ENCODE data around the gene CCDC102B.

CCDC102B gene

GRCh38 chr18:68797871-68798270, at the start of gene CCDC102B:
TSS of gene CCDC102B (plus strand) at chr18:68798080. CDS start at chr18:68836764, 38,684 bp downstream.
- TF ChIP-seq CTCF (IDR thresholded peaks at IDR 0.05; ENCODE audit: poor library complexity, severe bottlenecking) = no peak
- DNase-seq (ENCODE audit: low spot score) = no peak
- Histone ChIP-seq H3K36me3 (ENCODE audit: low read depth) (no peaks in the 10 kb centered on the region), H3K27me3 (ENCODE audit: insufficient read depth, poor library complexity, severe bottlenecking) (no peaks in the 10 kb centered on the region), H3K27ac (ENCODE audit: poor library complexity, severe bottlenecking) (no peak within 1 kb of the TSS), H3K4me1 (ENCODE audit: insufficient read depth, poor library complexity, severe bottlenecking) (peaks cover 6% of the 10 kb centered on the region), H3K9me3 (ENCODE audit: severe bottlenecking) (no peaks in the 10 kb centered on the region), H3K4me3 (ENCODE audit: severe bottlenecking) (no peak within 1 kb of the TSS)
- no peak for ATAC-seq (ENCODE audit: low read depth)

- no peaks in the 10 kb centered on the region for H3K4me1 ChIP-seq (ENCODE audit: insufficient read depth, poor library complexity, severe bottlenecking)
- no peaks in the 10 kb centered on the region for H3K36me3 ChIP-seq (ENCODE audit: low read depth)
- H3K27ac ChIP-seq (ENCODE audit: poor library complexity, severe bottlenecking) = no peak overlapping the region
- no peak for ATAC-seq (ENCODE audit: low read depth)
- no peaks in the 10 kb centered on the region for H3K27me3 ChIP-seq (ENCODE audit: insufficient read depth, poor library complexity, severe bottlenecking)
- no peak overlapping the region for H3K4me3 ChIP-seq (ENCODE audit: severe bottlenecking)
- DNase-seq (ENCODE audit: low spot score) = no peak
- H3K9me3 ChIP-seq (ENCODE audit: severe bottlenecking) = no peaks in the 10 kb centered on the region
- TF ChIP-seq CTCF (IDR thresholded peaks at IDR 0.05; ENCODE audit: poor library complexity, severe bottlenecking) = no peak
These were observed 40.8 kb upstream of the CCDC102B start for GRCh38 chr18:68757126-68757525.

DNA sequence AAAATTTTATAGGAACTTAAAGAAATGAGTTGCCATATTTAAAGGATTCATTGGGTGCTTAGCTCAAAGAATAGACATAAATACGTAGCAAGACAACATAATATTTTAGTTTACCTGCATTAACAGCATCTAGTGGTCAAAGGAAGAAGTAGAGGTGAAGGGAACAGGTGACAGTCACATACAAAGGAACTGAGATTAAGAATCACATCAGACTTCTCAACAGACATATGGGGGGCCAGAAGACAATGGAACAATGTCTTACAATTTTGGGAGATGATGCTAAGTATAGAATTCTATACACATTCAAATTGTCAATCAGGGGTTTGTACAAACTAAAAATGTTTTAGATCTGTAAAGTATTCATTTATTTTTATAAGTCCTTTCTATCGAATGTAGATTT, 38.6 kb upstream of the CCDC102B start:
- Histone ChIP-seq H3K4me3 (ENCODE audit: severe bottlenecking) (no peak overlapping the region), H3K27ac (ENCODE audit: poor library complexity, severe bottlenecking) (no peak overlapping the region), H3K4me1 (ENCODE audit: insufficient read depth, poor library complexity, severe bottlenecking) (no peaks in the 10 kb centered on the region), H3K27me3 (ENCODE audit: insufficient read depth, poor library complexity, severe bottlenecking) (no peaks in the 10 kb centered on the region), H3K36me3 (ENCODE audit: low read depth) (no peaks in the 10 kb centered on the region), H3K9me3 (ENCODE audit: severe bottlenecking) (no peaks in the 10 kb centered on the region)
- ATAC-seq (ENCODE audit: low read depth) = no peak
- TF ChIP-seq CTCF (IDR thresholded peaks at IDR 0.05; ENCODE audit: poor library complexity, severe bottlenecking) = no peak
- DNase-seq (ENCODE audit: low spot score) = no peak

DNA sequence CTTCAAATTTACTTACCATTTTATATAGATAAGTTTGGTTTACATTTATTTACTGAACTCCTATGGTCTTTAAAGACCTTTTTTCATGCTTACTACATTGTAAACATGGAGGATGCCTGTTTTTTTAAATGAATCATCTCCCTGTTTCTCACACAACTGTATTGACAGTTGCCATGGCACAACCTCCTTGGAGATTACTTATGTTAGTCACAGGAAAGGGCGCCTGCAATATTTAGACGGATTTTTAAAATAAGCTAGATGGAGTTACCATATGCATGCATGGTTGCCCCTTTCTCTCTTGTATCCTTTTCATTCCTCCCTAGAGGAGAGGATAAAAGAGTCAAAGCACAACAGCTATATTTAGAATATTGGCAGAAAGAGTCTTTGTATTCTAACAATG, 34.8 kb upstream of the CCDC102B start:
- no peak for TF ChIP-seq CTCF (IDR thresholded peaks at IDR 0.05; ENCODE audit: poor library complexity, severe bottlenecking)
- Histone ChIP-seq H3K36me3 (ENCODE audit: low read depth) (no peaks in the 10 kb centered on the region), H3K27me3 (ENCODE audit: insufficient read depth, poor library complexity, severe bottlenecking) (no peaks in the 10 kb centered on the region), H3K27ac (ENCODE audit: poor library complexity, severe bottlenecking) (no peak overlapping the region), H3K4me3 (ENCODE audit: severe bottlenecking) (no peak overlapping the region), H3K4me1 (ENCODE audit: insufficient read depth, poor library complexity, severe bottlenecking) (no peaks in the 10 kb centered on the region), H3K9me3 (ENCODE audit: severe bottlenecking) (no peaks in the 10 kb centered on the region)
- 0 out of 3 replicates have a peak, but pooled peaks have one; percentile 31 for ATAC-seq (ENCODE audit: low read depth)
- DNase-seq (ENCODE audit: low spot score) = no peak

- no peak for TF ChIP-seq CTCF (IDR thresholded peaks at IDR 0.05; ENCODE audit: poor library complexity, severe bottlenecking)
- Histone ChIP-seq H3K27ac (ENCODE audit: poor library complexity, severe bottlenecking) (no peak overlapping the region), H3K27me3 (ENCODE audit: insufficient read depth, poor library complexity, severe bottlenecking) (no peaks in the 10 kb centered on the region), H3K36me3 (ENCODE audit: low read depth) (no peaks in the 10 kb centered on the region), H3K4me1 (ENCODE audit: insufficient read depth, poor library complexity, severe bottlenecking) (no peaks in the 10 kb centered on the region), H3K9me3 (ENCODE audit: severe bottlenecking) (no peaks in the 10 kb centered on the region), H3K4me3 (ENCODE audit: severe bottlenecking) (no peak overlapping the region)
- ATAC-seq (ENCODE audit: low read depth) = no peak
- no peak for DNase-seq (ENCODE audit: low spot score)
These were observed 33.9 kb upstream of the CCDC102B start for GRCh38 chr18:68764016-68764415.

Data from RWPE2 (cell line).